ENCODE results near the gene NDUFV2. TPM values are rescaled to one million over a fixed set of nuclear protein-coding genes. Genes with fewer than 3 reads are reported as not detected.

Gene NDUFV2
- total RNA-seq, 1 experiment from 2014 or later = 220 TPM

- Histone ChIP-seq H3K4me3 (ENCODE audit: insufficient read depth, low read depth, low read length) (no peak overlapping the region), H3K36me3 (replicated peaks; ENCODE audit: control insufficient read depth, insufficient read depth, low read length) (peaks cover 9% of the 10 kb centered on the region), H3K27me3 (ENCODE audit: control insufficient read depth, insufficient read depth, low read length) (no peaks in the 10 kb centered on the region)
- no peak for DNase-seq
Observed at GRCh38 chr18:9117980-9118841, 15.7 kb downstream of the NDUFV2 start.

- no peak for DNase-seq
- no peaks in the 10 kb centered on the region for H3K27me3 ChIP-seq (ENCODE audit: control insufficient read depth, insufficient read depth, low read length)
- peaks cover 13% of the 10 kb centered on the region for H3K36me3 ChIP-seq (replicated peaks; ENCODE audit: control insufficient read depth, insufficient read depth, low read length)
- H3K4me3 ChIP-seq (ENCODE audit: insufficient read depth, low read depth, low read length) = no peak overlapping the region
Observed at GRCh38 chr18:9120796-9121195, 18.3 kb downstream of the NDUFV2 start.

- no peak for DNase-seq
- peaks cover 27% of the 10 kb centered on the region for H3K36me3 ChIP-seq (replicated peaks; ENCODE audit: control insufficient read depth, insufficient read depth, low read length)
- no peaks in the 10 kb centered on the region for H3K27me3 ChIP-seq (ENCODE audit: control insufficient read depth, insufficient read depth, low read length)
- H3K4me3 ChIP-seq (ENCODE audit: insufficient read depth, low read depth, low read length) = no peak overlapping the region
Observed at GRCh38 chr18:9123520-9123919, 21.0 kb downstream of the NDUFV2 start.

- H3K36me3 ChIP-seq (replicated peaks; ENCODE audit: control insufficient read depth, insufficient read depth, low read length) = peaks cover 32% of the 10 kb centered on the region
- H3K27me3 ChIP-seq (ENCODE audit: control insufficient read depth, insufficient read depth, low read length) = no peaks in the 10 kb centered on the region
- H3K4me3 ChIP-seq (ENCODE audit: insufficient read depth, low read depth, low read length) = no peak overlapping the region
- no peak for DNase-seq
Observed at GRCh38 chr18:9124824-9125223, 22.3 kb downstream of the NDUFV2 start.

- H3K36me3 ChIP-seq (replicated peaks; ENCODE audit: control insufficient read depth, insufficient read depth, low read length) = peaks cover 33% of the 10 kb centered on the region
- H3K4me3 ChIP-seq (ENCODE audit: insufficient read depth, low read depth, low read length) = no peak overlapping the region
- no peak for DNase-seq
Observed at GRCh38 chr18:9126337-9126736, 23.8 kb downstream of the NDUFV2 start.

GRCh38 chr18:9130195-9130594, 27.7 kb downstream of the NDUFV2 start:
- Histone ChIP-seq H3K36me3 (replicated peaks; ENCODE audit: control insufficient read depth, insufficient read depth, low read length) (peaks cover 26% of the 10 kb centered on the region), H3K27me3 (ENCODE audit: control insufficient read depth, insufficient read depth, low read length) (no peaks in the 10 kb centered on the region), H3K4me3 (ENCODE audit: insufficient read depth, low read depth, low read length) (no peak overlapping the region)
- DNase-seq = no peak

More at GRCh38 chr18:9126337-9126736, 23.8 kb downstream of the NDUFV2 start:
- H3K27me3 ChIP-seq (ENCODE audit: control insufficient read depth, insufficient read depth, low read length) = no peaks in the 10 kb centered on the region

- no peak for DNase-seq
- no peaks in the 10 kb centered on the region for H3K27me3 ChIP-seq (ENCODE audit: control insufficient read depth, insufficient read depth, low read length)
- H3K4me3 ChIP-seq (ENCODE audit: insufficient read depth, low read depth, low read length) = no peak overlapping the region
- peaks cover 26% of the 10 kb centered on the region for H3K36me3 ChIP-seq (replicated peaks; ENCODE audit: control insufficient read depth, insufficient read depth, low read length)
Observed at GRCh38 chr18:9130806-9131205, 28.3 kb downstream of the NDUFV2 start.

GRCh38 chr18:9132628-9133027, 30.1 kb downstream of the NDUFV2 start:
- Histone ChIP-seq H3K27me3 (ENCODE audit: control insufficient read depth, insufficient read depth, low read length) (no peaks in the 10 kb centered on the region), H3K4me3 (ENCODE audit: insufficient read depth, low read depth, low read length) (no peak overlapping the region), H3K36me3 (replicated peaks; ENCODE audit: control insufficient read depth, insufficient read depth, low read length) (peaks cover 18% of the 10 kb centered on the region)
- no peak for DNase-seq

- Histone ChIP-seq H3K36me3 (replicated peaks; ENCODE audit: control insufficient read depth, insufficient read depth, low read length) (peaks cover 13% of the 10 kb centered on the region), H3K27me3 (ENCODE audit: control insufficient read depth, insufficient read depth, low read length) (no peaks in the 10 kb centered on the region), H3K4me3 (ENCODE audit: insufficient read depth, low read depth, low read length) (no peak overlapping the region)
- no peak for DNase-seq
Observed at GRCh38 chr18:9133225-9133624, 30.7 kb downstream of the NDUFV2 start.

- peaks cover 5% of the 10 kb centered on the region for H3K36me3 ChIP-seq (replicated peaks; ENCODE audit: control insufficient read depth, insufficient read depth, low read length)
- H3K27me3 ChIP-seq (ENCODE audit: control insufficient read depth, insufficient read depth, low read length) = no peaks in the 10 kb centered on the region
- H3K4me3 ChIP-seq (ENCODE audit: insufficient read depth, low read depth, low read length) = peak overlapping the region; percentile 95
- DNase-seq = peak; percentile 8
Observed at GRCh38 chr18:9135081-9135911, 32.8 kb downstream of the NDUFV2 start.

- Histone ChIP-seq H3K27me3 (ENCODE audit: control insufficient read depth, insufficient read depth, low read length) (no peaks in the 10 kb centered on the region), H3K4me3 (ENCODE audit: insufficient read depth, low read depth, low read length) (peak overlapping the region; percentile 95), H3K36me3 (replicated peaks; ENCODE audit: control insufficient read depth, insufficient read depth, low read length) (peaks cover 4% of the 10 kb centered on the region)
- peak; percentile 88 for DNase-seq
Observed at GRCh38 chr18:9135912-9136314, 33.4 kb downstream of the NDUFV2 start.

GRCh38 chr18:9136315-9137155, 34.0 kb downstream of the NDUFV2 start, which contains the start of gene ANKRD12:
TSS of gene ANKRD12 (plus strand) at chr18:9136781. CDS start at chr18:9182433, 45,652 bp downstream.
- DNase-seq = peak; percentile 97
- no peaks in the 10 kb centered on the region for H3K27me3 ChIP-seq (ENCODE audit: control insufficient read depth, insufficient read depth, low read length)
- peaks cover 4% of the 10 kb centered on the region for H3K36me3 ChIP-seq (replicated peaks; ENCODE audit: control insufficient read depth, insufficient read depth, low read length)
- peak within 1 kb of the TSS; percentile 95 for H3K4me3 ChIP-seq (ENCODE audit: insufficient read depth, low read depth, low read length)

GRCh38 chr18:9137168-9138066, 34.9 kb downstream of the NDUFV2 start:
- Histone ChIP-seq H3K4me3 (ENCODE audit: insufficient read depth, low read depth, low read length) (peak overlapping the region; percentile 95), H3K36me3 (replicated peaks; ENCODE audit: control insufficient read depth, insufficient read depth, low read length) (peaks cover 2% of the 10 kb centered on the region), H3K27me3 (ENCODE audit: control insufficient read depth, insufficient read depth, low read length) (no peaks in the 10 kb centered on the region)
- peak; percentile 91 for DNase-seq
